ENCODE results near the gene PHIP.
"Not testable (repeated sequence)": the region's sequence is repeated elsewhere in the genome, so short reads cannot be mapped to it uniquely, and the experiment has no call there.

The PHIP gene

GRCh38 chr6:78909391-78909790, 168.7 kb downstream of the PHIP start:
- H3K9me3 Mint-ChIP-seq: no peaks in the 10 kb centered on the region
- H3K27ac Mint-ChIP-seq: no peak overlapping the region
- H3K36me3 Mint-ChIP-seq (ENCODE audit: low read depth): no peaks in the 10 kb centered on the region
- H3K4me1 Mint-ChIP-seq: peaks cover 7% of the 10 kb centered on the region
- DNase-seq (no peak), ATAC-seq (no peak)
- H3K4me3 Mint-ChIP-seq: no peak overlapping the region
- peaks cover 28% of the 10 kb centered on the region for H3K27me3 Mint-ChIP-seq

DNA sequence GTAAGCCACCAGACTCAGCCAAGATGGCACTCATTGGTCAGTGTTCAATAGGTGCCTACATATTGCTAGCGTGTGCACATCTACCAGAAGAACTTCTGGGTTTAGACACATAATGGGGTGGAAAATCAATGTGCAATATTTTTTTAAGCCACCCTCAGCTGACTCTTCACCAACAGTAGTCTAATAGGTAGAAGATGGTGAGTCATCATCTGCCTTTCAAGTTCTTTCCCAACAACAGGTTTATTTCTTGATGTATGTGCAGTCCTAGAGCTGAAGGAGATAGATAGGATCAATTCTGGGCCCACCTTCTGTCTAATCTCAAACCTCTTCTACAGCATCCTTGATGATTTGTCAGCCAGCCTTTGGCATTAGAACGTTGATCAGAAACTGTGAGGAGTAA, 169.4 kb downstream of the PHIP start:
- Mint-ChIP-seq H3K36me3 (ENCODE audit: low read depth) (no peaks in the 10 kb centered on the region), H3K27me3 (peaks cover 28% of the 10 kb centered on the region), H3K4me1 (peaks cover 7% of the 10 kb centered on the region), H3K4me3 (no peak overlapping the region), H3K27ac (no peak overlapping the region), H3K9me3 (no peaks in the 10 kb centered on the region)
- ATAC-seq (no peak), DNase-seq (no peak)

DNA sequence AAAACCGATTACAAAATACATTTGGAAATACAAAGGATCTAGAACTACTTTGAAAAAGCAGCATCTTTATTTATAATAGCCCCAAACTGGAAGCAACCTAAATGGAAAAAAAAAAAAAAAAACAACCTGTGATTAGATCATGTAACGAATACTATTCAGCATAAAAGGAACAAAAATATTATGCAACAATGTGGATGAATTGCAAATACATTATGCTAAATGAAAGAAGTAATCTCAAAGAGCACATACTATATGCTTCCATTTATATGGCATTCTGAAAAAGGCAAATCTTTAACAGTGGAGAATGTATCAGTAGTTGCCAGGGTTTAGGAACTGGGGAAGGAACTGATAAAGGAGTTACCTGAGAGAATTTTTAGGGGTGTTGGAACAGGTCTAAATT, 181.8 kb downstream of the PHIP start:
- Mint-ChIP-seq H3K27me3 (no peaks in the 10 kb centered on the region), H3K36me3 (ENCODE audit: low read depth) (peaks cover 8% of the 10 kb centered on the region), H3K27ac (no peak overlapping the region), H3K9me3 (no peaks in the 10 kb centered on the region), H3K4me3 (no peak overlapping the region), H3K4me1 (no peaks in the 10 kb centered on the region)
- ATAC-seq (no peak), DNase-seq (no peak)

GRCh38 chr6:78889901-78890300, 188.2 kb downstream of the PHIP start:
- ATAC-seq, H3K27ac Mint-ChIP-seq, DNase-seq, H3K4me1 Mint-ChIP-seq, H3K27me3 Mint-ChIP-seq, H3K9me3 Mint-ChIP-seq, H3K4me3 Mint-ChIP-seq: not testable (repeated sequence)
- peaks cover 31% of the 10 kb centered on the region for H3K36me3 Mint-ChIP-seq (ENCODE audit: low read depth)
